Stimulated activated CD8-positive, alpha-beta memory T cell treated with anti-CD3 and anti-CD28 coated beads, Interleukin-7, amount 100 ng/mL, for 48 hours (primary cell): ENCODE data around the gene S100A2.
"Not testable (repeated sequence)": the region's sequence is repeated elsewhere in the genome, so short reads cannot be mapped to it uniquely, and the experiment has no call there.

Experiments used
- DNase-seq, 2 donors: peaks; one replicate each; pipeline ENCODE4 v3.0.0-alpha.2; 2020; ENCODE audit warnings: low read depth in 1 of 2; ENCODE audit errors: extremely low read depth in 1 of 2

The S100A2 gene

DNA sequence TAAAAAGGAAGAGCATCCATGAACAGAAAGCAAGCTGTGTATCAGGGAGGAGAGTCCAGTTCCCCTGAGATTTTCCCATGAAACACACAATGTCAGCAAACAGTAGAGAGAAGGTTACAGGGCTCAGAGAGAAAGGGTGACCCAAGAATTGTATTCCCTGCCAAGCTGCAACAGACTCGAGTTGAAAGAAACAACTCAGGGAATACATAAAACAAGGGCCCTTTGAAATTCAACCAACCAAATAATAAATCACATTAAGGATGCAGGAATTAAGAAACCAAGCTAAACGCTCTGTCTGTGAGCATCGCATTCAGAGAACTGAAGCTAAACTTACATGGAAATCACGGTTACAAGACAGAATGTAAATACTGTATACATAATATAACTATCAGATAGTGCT, 27.1 kb upstream of the S100A2 start:
- no peak for DNase-seq

DNA sequence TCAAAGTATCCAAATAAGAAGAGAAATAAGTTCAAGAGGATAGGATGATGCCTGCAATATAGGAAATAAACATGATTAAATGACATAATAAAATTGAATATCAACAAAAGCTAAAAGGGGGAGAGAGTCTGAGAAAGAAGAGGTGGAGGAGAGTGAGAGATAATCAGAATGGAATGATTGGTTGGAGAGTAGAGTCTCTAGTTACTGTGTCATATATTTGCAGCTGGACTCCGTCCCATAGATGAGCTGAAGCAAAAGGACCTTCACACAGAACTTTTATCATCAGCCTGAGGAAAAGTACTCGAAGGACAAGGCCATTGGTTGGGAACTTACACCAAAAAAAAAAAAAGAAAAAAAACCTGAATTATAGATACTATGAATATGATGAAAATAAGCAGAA, 22.8 kb upstream of the S100A2 start:
- no peak for DNase-seq

DNA sequence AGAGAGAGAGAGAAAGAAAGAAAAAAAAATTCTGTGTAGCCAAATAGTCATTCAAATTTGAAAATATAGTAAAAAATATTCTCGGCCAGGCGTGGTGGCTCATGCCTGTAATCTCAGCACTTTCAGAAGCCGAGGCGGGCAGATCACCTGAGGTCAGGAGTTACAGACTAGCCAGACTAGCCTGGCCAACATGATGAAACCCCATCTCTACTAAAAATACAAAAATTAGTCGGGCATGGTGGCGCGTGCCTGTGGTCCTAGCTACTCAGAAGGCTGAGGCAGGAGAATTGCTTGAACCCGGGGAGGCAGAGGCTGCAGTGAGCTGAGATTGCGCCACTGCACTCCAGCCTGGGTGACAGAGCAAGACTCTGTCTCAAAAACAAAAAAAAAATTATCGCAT, 22.4 kb upstream of the S100A2 start:
- DNase-seq: not testable (repeated sequence)

DNA sequence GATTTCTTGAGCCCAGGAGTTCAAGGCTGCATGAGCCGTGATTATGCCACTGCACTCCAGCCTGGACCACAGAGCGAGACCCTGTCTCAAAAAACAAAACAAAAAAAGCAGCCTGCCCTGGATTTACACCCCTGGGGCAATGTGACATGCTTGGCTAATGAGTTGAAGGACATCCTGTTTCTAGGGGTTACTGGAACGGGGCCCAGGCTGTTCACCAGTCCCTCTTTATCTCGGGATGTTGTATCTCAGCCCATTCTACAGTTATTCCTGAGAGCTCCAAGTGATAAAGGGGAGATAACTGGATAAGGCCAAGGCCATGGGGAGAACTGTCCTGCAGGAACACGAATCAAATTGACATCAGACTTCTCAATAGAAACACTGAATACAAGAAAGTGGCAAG, 21.7 kb upstream of the S100A2 start:
- DNase-seq: no peak

DNA sequence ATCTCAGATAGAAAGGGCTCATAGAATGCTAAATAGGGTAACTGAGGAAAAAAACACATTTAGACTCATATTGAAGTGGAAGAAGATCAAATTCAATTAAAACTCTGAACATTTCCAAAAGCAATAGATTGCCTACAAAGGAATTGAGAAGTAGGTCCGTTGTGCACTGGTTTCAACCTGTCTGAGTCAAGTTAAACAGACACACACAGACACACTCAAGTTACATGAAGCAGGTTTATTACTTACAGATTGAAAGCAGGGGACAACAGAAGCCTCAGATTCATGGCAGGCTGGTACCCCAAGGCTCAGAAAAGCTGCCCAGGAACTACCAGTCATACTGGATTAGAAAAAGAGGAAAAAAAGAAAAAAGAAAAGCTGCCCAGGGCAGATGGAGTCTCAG, 20.7 kb upstream of the S100A2 start:
- no peak for DNase-seq

DNA sequence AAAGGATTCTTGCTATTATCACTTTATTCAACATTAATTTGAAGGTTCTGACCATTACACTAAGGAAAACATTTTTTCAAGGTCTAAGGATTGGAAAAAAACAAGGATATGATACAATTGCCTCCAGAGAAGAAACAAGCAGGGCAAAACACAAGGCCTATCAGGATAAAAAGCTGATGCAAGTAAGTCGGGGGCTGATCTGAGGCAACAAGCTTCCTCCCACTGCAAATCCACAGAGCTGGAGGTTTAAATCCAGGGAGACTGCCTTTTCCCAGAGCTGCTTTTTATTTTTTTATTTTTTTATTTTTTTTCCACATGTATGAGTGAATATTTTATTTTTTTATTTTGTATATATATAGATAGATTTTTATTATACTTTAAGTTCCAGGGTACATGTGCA, 19.4 kb upstream of the S100A2 start:
- DNase-seq: no peak

DNA sequence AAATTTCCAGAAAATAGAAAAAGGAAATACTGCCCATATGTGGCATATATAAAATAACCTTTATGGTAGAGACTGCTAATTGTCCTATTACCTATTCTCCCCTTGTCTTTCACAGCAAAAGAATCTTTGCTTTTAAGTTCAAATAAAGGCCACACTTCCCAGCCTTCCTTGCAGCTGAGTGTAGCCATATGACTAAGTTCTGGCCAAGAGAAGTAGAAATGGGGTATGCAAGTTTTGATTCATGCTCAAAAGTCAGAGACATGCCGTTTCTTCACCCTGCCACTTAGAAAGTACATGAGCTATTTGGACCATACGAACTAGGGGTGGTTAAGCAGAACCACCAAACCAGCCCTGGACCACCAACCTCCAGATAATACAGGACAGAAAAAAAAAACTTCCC, 18.3 kb upstream of the S100A2 start:
- no peak for DNase-seq

DNA sequence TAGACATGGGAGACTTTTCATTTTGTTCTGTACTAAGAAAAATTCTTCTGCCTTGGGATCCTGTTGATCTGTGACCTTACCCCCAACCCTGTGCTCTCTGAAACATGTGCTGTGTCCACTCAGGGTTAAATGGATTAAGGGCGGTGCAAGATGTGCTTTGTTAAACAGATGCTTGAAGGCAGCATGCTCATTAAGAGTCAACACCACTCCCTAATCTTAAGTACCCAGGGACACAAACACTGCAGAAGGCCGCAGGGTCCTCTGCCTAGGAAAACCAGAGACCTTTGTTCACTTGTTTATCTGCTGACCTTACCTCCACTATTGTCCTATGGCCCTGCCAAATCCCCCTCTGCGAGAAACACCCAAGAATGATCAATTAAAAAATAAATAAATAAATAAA, 17.9 kb upstream of the S100A2 start:
- DNase-seq: not testable (repeated sequence)

DNA sequence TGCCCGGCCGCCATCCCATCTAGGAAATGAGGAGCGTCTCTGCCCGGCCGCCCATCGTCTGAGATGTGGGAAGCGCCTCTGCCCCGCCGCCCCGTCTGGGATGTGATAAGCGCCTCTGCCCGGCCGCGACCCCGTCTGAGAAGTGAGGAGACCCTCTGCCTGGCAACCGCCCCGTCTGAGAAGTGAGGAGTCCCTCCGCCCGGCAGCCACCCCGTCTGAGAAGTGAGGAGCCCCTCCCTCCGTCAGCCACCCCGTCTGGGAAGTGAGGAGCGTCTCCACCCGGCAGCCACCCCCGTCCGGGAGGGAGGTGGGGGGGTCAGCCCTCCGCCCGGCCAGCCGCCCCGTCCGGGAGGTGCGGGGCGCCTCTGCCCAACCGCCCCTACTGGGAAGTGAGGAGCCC, 17.2 kb upstream of the S100A2 start:
- not testable (repeated sequence) for DNase-seq

DNA sequence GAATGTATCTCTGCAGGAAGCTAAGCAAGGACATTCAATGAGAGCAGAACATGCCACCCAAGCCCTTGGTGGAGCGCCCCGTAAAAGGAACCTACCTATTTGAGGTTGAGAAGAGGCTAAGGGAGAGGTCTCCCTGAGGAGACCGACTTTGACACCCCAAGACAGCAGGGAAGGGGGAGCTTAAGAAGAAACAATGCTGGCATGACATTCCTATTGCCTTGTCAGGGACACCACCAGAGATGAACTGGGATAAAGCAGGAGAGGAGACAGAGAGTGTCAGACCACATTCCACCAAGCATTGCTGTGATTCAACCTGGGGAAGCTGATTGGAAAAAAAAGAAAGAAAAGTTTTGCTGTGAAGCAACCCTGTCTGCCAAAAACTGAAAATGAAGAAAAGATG, 13.3 kb upstream of the S100A2 start:
- DNase-seq: no peak

DNA sequence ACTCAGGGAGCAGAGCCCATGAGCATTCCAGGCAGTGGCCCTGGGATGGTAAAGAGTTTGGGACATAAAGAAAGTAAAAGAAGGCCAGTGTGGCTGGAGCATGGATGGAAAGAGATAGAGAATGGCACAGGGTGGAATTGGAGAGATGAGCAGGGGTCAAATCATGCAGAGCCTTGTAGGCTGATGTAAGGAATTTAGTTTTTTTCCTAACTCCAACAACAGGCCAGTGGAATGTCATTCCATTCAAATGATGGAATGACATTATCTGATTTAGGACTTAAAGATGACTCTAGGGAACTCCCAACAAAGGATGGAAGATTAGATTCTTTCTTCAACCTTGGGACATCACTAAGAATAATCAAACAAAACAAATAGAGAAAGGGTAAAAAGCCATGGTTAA, 12.8 kb upstream of the S100A2 start:
- DNase-seq: no peak

DNA sequence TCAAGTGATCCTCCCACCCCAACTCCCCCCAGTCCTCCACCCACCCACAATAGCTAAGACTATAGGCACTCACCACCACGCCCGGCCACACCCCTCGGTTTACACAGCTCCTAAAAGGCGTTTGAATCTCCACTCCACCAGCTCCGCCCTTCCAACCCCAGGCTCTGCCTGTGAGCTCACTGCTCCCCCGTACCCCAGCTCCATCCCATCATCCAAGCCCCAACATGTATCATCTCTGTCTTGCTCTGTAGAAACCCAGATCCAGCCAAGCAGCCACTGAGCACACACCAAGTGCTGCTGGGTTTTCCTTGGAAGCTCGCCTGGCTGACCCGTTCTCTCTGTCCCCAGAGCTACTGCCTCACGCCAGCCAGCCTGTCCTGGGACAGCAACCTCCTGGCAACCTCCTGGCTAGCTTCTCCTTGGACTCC, 12.0 kb upstream of the S100A2 start:
- no peak for DNase-seq

DNA sequence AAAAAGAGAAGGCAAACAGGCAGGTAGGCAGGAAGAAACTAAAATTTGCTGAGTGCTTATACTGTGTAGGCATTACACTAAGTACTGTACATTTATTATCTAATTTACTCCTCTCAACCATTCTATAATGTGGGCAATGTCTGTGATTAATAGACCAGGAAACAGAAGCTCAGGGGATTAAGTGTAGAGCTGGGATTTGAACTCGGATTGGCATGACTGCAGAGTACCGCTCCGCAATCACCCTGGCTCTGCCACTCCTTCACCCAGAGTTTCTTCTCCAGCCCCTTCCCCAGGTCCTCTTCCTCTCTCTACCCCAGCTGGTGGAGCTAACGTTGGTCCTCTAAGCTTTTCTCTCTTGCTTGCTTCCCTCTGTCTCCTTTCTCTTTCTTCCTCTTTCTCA, 11.5 kb upstream of the S100A2 start:
- no peak for DNase-seq

DNA sequence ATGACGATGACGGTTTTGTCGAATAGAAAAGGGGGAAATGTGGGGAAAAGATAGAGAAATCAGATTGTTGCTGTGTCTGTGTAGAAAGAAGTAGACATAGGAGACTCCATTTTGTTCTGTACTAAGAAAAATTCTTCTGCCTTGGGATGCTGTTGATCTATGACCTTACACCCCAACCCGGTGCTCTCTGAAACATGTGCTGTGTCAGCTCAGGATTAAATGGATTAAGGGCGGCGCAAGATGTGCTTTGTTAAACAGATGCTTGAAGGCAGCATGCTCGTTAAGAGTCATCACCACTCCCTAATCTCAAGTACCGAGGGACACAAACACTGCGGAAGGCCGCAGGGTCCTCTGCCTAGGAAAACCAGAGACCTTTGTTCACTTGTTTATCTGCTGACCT, 9.9 kb upstream of the S100A2 start:
- DNase-seq: not testable (repeated sequence)

DNA sequence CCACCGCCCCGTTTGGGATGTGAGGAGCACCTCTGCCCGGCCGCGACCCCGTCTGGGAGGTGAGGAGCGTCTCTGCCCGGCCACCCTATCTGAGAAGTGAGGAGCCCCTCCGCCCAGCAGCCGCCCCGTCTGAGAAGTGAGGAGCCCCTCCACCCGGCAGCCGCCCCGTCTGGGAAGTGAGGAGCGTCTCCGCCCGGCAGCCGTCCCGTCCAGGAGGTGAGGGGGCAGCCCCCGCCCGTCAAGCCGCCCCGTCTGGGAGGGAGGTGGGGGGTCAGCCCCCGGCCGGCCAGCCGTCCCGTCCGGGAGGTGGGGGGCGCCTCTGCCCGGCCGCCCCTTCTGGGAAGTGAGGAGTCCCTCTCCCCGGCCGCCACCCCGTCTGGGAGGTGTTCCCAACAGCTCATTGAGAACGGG, 9.4 kb upstream of the S100A2 start:
- DNase-seq: not testable (repeated sequence)

DNA sequence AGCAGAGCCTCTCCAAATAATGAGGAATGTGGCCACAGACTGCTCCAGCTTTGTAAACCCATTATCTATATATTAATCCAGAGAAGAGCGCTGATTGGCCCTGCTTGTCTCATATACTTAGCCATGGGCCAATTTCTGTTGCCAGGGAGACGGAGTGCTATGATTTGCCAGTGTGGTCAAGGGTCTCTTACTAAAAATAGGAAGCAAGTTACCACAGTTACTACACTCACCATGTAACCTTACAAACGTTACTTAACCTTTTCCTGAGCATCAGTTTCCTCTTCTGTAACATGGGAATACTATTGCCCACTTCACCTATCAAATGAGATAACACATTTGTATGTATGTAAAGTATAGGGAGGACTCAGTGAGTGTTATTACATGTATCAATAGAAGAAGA, 7.7 kb upstream of the S100A2 start:
- DNase-seq: no peak

DNA sequence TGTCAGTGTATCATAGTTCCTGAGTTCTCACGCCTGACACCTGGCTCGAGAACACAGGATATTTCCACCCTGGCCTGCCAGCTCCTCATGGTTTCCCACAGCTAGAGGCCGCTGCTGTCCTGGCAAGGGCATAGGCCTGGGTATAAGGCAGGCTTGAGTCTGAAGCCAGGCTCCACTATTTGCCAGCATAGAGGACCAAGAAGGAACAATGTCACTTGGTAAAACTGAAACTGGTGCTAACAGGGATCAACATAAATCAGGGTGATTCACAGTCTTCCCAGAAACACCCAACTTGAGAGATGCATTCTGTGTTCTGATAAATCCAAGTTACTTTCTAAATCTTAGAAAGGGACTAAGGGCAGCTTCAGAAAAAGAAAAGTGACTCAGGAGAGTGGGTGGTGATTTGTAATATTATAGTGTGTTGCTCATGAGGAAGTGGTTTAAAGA, 6.9 kb upstream of the S100A2 start:
- peak; percentile 25 to 57 for DNase-seq

DNA sequence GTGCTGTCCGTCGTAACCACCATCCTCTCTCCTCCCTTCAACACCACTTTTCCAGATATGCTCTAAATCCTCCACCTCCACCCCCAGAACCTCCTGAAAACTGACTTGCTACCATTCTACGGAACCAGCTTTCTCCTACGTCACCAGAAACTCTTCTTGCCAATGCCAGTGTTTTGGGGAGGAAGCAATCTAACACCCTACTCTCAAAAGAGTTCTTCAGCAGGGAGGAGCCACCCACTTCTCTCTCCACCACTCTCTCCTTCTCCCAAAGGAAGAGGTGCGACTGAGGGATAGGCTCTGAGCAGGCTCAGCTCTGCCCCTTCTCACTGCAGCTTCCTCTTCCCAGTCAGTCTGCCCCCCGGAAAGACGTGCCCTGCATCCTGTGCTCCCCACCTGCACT, 6.1 kb upstream of the S100A2 start:
- no peak for DNase-seq

DNA sequence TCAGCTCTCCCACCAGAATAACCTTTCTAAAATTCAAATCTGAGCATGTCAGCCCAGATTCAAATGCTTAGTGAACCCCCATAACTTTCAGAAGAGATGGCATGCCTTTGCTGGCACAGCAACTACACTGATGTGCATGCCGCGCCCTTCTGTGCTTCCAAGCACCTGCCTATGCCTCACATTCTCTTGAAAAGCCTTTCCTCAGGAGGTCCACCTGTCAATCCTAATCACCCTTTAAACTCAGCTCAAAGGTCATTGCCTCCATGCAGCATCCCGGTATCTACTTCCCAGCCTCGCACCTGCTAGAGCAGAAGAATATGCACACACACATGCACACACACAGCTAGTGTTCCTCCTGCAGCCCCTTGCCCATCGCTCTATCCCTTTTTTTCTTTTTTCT, 5.2 kb upstream of the S100A2 start:
- DNase-seq: no peak

DNA sequence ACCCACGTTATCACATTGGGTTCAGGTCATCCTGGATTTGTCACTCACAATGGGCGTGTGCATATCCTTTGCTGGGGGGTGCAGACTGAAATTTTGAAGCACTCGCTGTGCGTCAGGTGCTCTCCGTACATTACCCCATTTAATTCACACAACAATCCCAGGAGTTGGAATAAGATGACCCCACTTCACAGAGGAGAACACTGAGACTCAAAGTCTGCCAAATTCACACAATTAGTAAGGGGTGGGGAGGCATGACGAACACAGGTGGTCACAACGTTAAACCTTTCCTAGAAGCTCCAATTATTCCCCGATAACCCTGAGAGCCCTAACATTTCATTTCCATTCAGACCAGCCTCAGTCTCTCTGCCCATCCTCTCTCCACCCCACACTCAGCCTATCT, 3.8 kb upstream of the S100A2 start:
- no peak for DNase-seq

DNA sequence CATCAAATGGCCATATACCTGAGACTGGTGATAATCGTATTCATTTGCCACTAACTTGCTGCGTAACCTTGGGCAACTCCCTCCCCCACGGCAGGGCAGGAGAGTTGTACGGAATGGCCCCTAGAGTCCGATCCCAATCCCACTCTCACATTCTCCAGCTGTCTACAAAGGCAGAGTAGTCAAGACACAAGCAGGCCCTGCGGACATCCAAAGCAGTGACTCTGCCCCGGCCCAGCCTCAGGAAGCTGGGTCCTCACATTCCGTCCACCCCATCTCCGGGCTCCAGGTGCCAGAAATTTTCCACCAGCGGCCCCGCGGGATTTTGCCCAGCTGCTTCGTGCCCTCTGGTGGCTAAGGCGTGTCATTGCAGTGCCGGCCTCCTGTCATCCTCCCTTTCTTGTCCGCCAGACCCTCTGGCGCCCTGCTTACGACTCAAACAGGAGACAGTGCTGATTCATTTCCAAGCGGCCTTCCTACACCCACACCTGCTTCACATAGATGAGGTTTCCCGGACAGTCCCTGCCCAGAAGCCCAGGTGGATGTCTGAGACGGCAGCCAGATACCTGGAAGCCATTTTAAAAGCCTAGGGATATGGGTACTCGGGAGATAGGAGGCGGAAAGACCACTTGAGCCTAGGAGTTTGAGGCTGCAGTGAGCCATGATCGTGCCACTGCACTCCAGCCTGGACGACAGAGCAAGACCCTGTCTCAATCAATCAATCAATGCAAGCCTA, 2.9 kb upstream of the S100A2 start:
- peak; percentile 66 to 82 for DNase-seq

DNA sequence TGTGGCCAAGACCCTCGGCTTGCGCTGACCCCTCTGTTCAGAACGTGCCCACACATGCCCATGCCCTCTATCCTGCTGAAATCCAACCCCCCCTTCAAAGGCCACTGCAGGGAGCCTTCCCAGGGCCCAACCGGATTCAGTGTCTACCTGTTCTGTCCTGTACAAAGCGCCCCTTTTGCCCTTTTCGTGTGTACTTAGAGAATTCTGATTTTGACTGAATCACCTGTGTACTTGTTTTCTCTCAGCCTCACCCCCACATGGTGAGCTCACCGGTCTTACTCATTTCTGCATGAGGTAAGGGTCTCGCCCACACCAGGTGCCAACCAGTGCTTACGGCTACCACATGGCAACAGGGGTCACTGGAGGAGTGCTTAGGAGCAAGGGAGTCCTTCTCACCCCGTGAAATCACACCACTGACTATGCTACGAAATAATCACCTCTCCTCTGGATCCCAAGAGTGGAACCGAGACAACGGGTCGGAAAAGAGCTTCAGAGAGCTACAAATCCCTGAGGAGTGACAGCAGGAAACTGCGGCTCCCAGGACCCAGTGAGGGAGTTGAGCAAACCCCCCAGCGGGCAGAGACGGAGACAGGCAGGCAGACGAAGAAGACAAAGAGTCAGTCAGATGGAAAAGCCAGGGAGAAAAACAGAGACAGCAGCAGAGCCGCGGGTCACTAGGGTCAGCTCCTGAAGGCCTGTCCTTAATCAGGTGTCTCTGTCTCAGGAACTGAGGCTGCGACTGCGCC, 2.1 kb upstream of the S100A2 start:
- peak in 1 of 2 donors; percentile 78 for DNase-seq
